ENCODE results near the gene CLN3. TPM values are rescaled to one million over a fixed set of nuclear protein-coding genes. Genes with fewer than 3 reads are reported as not detected.

Gene CLN3
- total and polyA plus RNA-seq, 9 of the 15 experiments (the other 6 are each of a cell fraction or from before 2014, with no cell fraction given): 2.5 to 27.1 (median 11.6) TPM

DNA sequence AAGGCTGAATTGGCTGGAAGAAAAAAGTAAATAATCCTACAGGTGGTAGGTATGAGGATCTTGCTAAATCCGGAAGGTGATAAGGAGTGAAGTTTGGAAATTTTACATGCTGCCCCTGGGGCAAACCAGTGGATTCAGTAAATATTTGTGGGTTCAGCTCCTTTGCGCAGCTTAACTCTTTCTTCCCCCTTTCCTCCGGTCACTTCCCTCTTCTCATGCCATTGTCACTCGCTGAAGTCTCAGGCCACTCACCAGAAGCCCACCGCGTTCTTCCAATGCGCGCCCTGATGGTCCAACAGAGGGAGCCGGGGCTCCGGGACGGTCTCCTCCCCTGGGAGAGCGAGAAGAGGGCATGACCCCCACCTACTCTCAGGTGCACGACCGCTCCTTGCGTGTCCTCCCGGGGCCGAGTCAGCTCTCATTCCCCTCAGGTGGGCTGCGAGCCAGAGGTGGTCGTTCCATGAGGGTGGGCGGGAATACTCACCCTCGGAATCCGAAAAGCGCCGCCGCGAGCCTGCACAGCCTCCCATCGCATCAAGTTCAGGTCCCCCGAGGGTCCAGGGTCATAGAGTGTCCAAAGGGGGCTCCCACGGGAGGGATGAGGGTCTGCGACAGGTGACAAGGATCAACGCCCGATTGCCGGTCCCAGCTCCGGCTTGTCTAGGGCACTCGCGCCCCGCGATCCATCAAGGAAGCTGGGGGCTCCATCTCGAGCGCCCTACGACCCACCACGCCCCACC, 474 bp downstream of the CLN3 start (continued):
- TF ChIP-seq, protein P1, sequence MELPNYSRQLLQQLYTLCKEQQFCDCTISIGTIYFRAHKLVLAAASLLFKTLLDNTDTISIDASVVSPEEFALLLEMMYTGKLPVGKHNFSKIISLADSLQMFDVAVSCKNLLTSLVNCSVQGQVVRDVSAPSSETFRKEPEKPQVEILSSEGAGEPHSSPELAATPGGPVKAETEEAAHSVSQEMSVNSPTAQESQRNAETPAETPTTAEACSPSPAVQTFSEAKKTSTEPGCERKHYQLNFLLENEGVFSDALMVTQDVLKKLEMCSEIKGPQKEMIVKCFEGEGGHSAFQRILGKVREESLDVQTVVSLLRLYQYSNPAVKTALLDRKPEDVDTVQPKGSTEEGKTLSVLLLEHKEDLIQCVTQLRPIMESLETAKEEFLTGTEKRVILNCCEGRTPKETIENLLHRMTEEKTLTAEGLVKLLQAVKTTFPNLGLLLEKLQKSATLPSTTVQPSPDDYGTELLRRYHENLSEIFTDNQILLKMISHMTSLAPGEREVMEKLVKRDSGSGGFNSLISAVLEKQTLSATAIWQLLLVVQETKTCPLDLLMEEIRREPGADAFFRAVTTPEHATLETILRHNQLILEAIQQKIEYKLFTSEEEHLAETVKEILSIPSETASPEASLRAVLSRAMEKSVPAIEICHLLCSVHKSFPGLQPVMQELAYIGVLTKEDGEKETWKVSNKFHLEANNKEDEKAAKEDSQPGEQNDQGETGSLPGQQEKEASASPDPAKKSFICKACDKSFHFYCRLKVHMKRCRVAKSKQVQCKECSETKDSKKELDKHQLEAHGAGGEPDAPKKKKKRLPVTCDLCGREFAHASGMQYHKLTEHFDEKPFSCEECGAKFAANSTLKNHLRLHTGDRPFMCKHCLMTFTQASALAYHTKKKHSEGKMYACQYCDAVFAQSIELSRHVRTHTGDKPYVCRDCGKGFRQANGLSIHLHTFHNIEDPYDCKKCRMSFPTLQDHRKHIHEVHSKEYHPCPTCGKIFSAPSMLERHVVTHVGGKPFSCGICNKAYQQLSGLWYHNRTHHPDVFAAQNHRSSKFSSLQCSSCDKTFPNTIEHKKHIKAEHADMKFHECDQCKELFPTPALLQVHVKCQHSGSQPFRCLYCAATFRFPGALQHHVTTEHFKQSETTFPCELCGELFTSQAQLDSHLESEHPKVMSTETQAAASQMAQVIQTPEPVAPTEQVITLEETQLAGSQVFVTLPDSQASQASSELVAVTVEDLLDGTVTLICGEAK (IDR thresholded peaks at IDR 0.05): 0 out of 2 replicates have a peak, but pooled peaks have one; percentile 17
- TF ChIP-seq, protein P1 (CRISPR knock-in tag; IDR thresholded peaks at IDR 0.05): no peak
- TF ChIP-seq ZFP30 (CRISPR knock-in tag; IDR thresholded peaks at IDR 0.05; ENCODE audit: borderline replicate concordance): no peak
- TF ChIP-seq HMGN3 (IDR thresholded peaks at IDR 0.05; ENCODE audit: borderline replicate concordance, extremely low read depth, insufficient read length, low read depth, low read length): no peak
- TF ChIP-seq, protein P2, sequence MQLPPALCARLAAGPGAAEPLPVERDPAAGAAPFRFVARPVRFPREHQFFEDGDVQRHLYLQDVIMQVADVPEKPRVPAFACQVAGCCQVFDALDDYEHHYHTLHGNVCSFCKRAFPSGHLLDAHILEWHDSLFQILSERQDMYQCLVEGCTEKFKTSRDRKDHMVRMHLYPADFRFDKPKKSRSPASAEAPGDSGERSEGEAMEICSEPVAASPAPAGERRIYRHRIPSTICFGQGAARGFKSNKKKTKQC (CRISPR knock-in tag; IDR thresholded peaks at IDR 0.05): 0 out of 2 replicates have a peak, but pooled peaks have one; percentile 43
- TF ChIP-seq ZNF282 (CRISPR knock-in tag; IDR thresholded peaks at IDR 0.05): no peak
- no peak for TF ChIP-seq MAFK (IDR thresholded peaks at IDR 0.05; ENCODE audit: low read length)
- TF ChIP-seq HCFC1 (IDR thresholded peaks at IDR 0.05; ENCODE audit: low read depth, low read length): peak; percentile 45
- TF ChIP-seq ZNF224 (CRISPR knock-in tag; IDR thresholded peaks at IDR 0.05): no peak
- TF ChIP-seq, protein P3, sequence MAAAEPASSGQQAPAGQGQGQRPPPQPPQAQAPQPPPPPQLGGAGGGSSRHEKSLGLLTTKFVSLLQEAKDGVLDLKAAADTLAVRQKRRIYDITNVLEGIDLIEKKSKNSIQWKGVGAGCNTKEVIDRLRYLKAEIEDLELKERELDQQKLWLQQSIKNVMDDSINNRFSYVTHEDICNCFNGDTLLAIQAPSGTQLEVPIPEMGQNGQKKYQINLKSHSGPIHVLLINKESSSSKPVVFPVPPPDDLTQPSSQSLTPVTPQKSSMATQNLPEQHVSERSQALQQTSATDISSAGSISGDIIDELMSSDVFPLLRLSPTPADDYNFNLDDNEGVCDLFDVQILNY (CRISPR knock-in tag; IDR thresholded peaks at IDR 0.05): no peak
- TF ChIP-seq SNIP1 (IDR thresholded peaks at IDR 0.05; ENCODE audit: low read depth): no peak
- TF ChIP-seq, protein P4, sequence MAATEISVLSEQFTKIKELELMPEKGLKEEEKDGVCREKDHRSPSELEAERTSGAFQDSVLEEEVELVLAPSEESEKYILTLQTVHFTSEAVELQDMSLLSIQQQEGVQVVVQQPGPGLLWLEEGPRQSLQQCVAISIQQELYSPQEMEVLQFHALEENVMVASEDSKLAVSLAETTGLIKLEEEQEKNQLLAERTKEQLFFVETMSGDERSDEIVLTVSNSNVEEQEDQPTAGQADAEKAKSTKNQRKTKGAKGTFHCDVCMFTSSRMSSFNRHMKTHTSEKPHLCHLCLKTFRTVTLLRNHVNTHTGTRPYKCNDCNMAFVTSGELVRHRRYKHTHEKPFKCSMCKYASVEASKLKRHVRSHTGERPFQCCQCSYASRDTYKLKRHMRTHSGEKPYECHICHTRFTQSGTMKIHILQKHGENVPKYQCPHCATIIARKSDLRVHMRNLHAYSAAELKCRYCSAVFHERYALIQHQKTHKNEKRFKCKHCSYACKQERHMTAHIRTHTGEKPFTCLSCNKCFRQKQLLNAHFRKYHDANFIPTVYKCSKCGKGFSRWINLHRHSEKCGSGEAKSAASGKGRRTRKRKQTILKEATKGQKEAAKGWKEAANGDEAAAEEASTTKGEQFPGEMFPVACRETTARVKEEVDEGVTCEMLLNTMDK (IDR thresholded peaks at IDR 0.05; ENCODE audit: borderline replicate concordance, insufficient read depth, low read depth, low read length, poor library complexity, severe bottlenecking): peak; percentile 99
- TF ChIP-seq, protein P5, sequence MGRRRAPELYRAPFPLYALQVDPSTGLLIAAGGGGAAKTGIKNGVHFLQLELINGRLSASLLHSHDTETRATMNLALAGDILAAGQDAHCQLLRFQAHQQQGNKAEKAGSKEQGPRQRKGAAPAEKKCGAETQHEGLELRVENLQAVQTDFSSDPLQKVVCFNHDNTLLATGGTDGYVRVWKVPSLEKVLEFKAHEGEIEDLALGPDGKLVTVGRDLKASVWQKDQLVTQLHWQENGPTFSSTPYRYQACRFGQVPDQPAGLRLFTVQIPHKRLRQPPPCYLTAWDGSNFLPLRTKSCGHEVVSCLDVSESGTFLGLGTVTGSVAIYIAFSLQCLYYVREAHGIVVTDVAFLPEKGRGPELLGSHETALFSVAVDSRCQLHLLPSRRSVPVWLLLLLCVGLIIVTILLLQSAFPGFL (CRISPR knock-in tag; IDR thresholded peaks at IDR 0.05): no peak
